CD4-positive, alpha-beta T cell (primary cell): Measurements from ENCODE around the gene GPATCH2L. TPM values are rescaled to one million over a fixed set of nuclear protein-coding genes. Genes with fewer than 3 reads are reported as not detected.

Experiments used
- ATAC-seq: fragments of 200-7000 bp; cut with Tn5 transposase; one replicate; pipeline ENCODE4 v1.10.0; 2022; ENCODE audit warnings: mild to moderate bottlenecking; ENCODE audit not compliant: poor library complexity
- CTCF ChIA-PET: fragments of 350-600 bp; sonication (Branson Sonifier 250); formaldehyde crosslinking; loops from one replicate; lab custom pipeline; 2021; ENCODE audit warnings: antibody characterized with exemption, inconsistent platforms; lab: Charles Lee
- POLR2A ChIA-PET: fragments of 350-600 bp; sonication (Branson Sonifier 250); formaldehyde crosslinking; loops from one replicate; lab custom pipeline; 2021; ENCODE audit warnings: antibody characterized with exemption, inconsistent platforms; lab: Charles Lee
- DNase-seq, 14 experiments: peaks; one replicate each; pipeline ENCODE4 v3.0.0-alpha.2; 2013 to 2020; ENCODE audit warnings: mixed read lengths in 2 of 14
- H3K27ac ChIP-seq, 2 donors: one replicate each; pipeline versions ENCODE4 v1.5.1 to v1.7.0; 2013; ENCODE audit warnings: low read length in 2 of 2, low read depth in 1 of 2, mild to moderate bottlenecking in 1 of 2
- H3K27me3 ChIP-seq, 2 experiments: 1 replicate in 1 of 2; 2 replicates in 1 of 2; pipeline versions ENCODE4 v1.6.1 to v1.7.0; 2013; ENCODE audit warnings: low read length in 2 of 2, control low read depth in 1 of 2, mild to moderate bottlenecking in 1 of 2, moderate library complexity in 1 of 2; ENCODE audit not compliant: insufficient read depth in 2 of 2, control insufficient read depth in 1 of 2
- H3K36me3 ChIP-seq: one replicate; pipeline ENCODE4 v1.6.1; 2013; ENCODE audit warnings: low read length, control low read depth; ENCODE audit not compliant: insufficient read depth
- H3K4me1 ChIP-seq: one replicate; pipeline ENCODE4 v1.6.1; 2013; ENCODE audit warnings: low read length, control low read depth; ENCODE audit not compliant: insufficient read depth
- H3K4me3 ChIP-seq: one replicate; pipeline ENCODE4 v1.5.1; 2013; ENCODE audit warnings: mild to moderate bottlenecking, low read length, moderate library complexity
- H3K9me3 ChIP-seq, 2 experiments: 1 replicate in 1 of 2; 2 replicates in 1 of 2; pipeline versions ENCODE4 v1.6.1 to v1.7.0; 2013; ENCODE audit warnings: low read length in 2 of 2, mild to moderate bottlenecking in 2 of 2, control low read depth in 1 of 2, moderate library complexity in 1 of 2; ENCODE audit not compliant: control insufficient read depth in 1 of 2, insufficient read depth in 1 of 2
- H3K27ac Mint-ChIP-seq: one replicate; pipeline ENCODE4 v1.8.0; 2020; ENCODE audit warnings: mixed read lengths
- H3K27me3 Mint-ChIP-seq: one replicate; pipeline ENCODE4 v1.8.0; 2021; ENCODE audit warnings: mixed read lengths
- H3K36me3 Mint-ChIP-seq: one replicate; pipeline ENCODE4 v1.8.0; 2021; ENCODE audit warnings: low read depth, mixed read lengths
- H3K4me1 Mint-ChIP-seq: one replicate; pipeline ENCODE4 v1.8.0; 2021; ENCODE audit warnings: low read depth, mixed read lengths
- H3K4me3 Mint-ChIP-seq: one replicate; pipeline ENCODE4 v1.8.0; 2020; ENCODE audit warnings: mild to moderate bottlenecking, mixed read lengths
- H3K9me3 Mint-ChIP-seq: one replicate; pipeline ENCODE4 v1.8.0; 2020; ENCODE audit warnings: mixed read lengths
- CTCF ChIP-seq: fragments of 200-600 bp; IDR thresholded peaks from one replicate; pipeline ENCODE4 v1.8.0; 2022; ENCODE audit warnings: antibody characterized with exemption, mild to moderate bottlenecking
- intact Hi-C, 2 experiments: fragments of 100-400 bp; cut with DNase I in 1 of 2; cut with micrococcal nuclease in 1 of 2; formaldehyde crosslinking; loops; one replicate each; pipeline versions ENCODE4 v1.15.1 to v1.9.0; 2023 to 2025; cut with DNase I, micrococcal nuclease
- total RNA-seq, 174 experiments: library from RNA in 2 of 174; stranded (reverse) in 2 of 174; gene quantifications; one replicate each; pipeline ENCODE4 v1.2.3 and lab custom pipeline; 2021 to 2026

GPATCH2L gene
- total RNA-seq, 2 experiments from 2014 or later: 56.0 to 61.5 TPM

DNA sequence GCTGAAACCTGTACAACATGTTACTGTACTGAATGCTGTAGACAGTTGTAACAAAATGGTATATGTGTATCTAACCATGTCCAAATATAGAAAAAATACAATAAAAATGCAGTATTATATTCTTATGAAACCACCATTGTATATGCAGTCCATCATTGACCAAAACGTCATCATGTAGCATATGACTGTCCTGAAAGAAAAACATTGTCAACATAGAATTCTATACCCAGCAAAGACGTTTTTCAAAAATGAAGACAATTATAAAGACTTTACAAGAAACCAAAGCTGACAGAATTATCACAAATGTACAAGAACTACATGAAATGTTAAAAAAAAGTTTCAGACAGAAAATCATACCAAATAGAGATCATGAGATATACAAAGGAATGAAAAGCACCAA, 8.1 kb upstream of the GPATCH2L start:
- H3K27me3 Mint-ChIP-seq: peaks cover 34% of the 10 kb centered on the region
- no peak for DNase-seq
- Histone ChIP-seq H3K4me1 (peaks cover under 1% of the 10 kb centered on the region), H3K4me3 (no peak overlapping the region), H3K27me3 (peaks cover 24 to 29% of the 10 kb centered on the region in 2 experiments), H3K9me3 (peaks cover 24 to 27% of the 10 kb centered on the region in 2 experiments), H3K27ac (no peak overlapping the region), H3K36me3 (no peaks in the 10 kb centered on the region)
- H3K4me1 Mint-ChIP-seq: no peaks in the 10 kb centered on the region
- H3K9me3 Mint-ChIP-seq: peaks cover 21% of the 10 kb centered on the region
- intact Hi-C loops: no loop called here
- ChIA-PET POLR2A (no interaction called here), CTCF (no interaction called here)
- no peaks in the 10 kb centered on the region for H3K36me3 Mint-ChIP-seq
- TF ChIP-seq CTCF: no peak
- no peak overlapping the region for H3K27ac Mint-ChIP-seq
- ATAC-seq: no peak
- H3K4me3 Mint-ChIP-seq: no peak overlapping the region

DNA sequence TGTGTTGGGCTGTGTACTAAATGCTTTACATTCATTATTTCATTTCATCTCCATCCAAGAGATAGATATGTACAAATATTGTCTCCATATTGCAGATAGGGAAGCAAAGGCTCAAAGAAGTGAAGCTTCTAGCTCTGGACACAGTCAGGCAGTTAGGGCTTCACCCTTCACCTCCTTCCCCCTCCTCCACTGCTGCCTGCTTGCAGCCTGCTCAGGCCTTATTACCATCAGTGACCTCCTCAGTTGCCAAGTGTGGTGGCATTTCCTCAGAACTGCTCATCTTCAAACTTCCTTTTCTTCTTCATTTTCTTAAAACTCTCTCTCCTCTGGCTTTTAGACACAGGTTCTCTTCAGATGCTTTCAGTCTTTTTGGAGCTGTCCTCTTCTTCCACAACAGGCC, 4.7 kb upstream of the GPATCH2L start:
- Mint-ChIP-seq H3K9me3 (peaks cover 21% of the 10 kb centered on the region), H3K36me3 (peaks cover 7% of the 10 kb centered on the region), H3K27me3 (peaks cover 6% of the 10 kb centered on the region), H3K4me1 (peaks cover 11% of the 10 kb centered on the region), H3K27ac (no peak overlapping the region), H3K4me3 (no peak overlapping the region)
- no peak overlapping the region for H3K27ac ChIP-seq
- no peak for ATAC-seq
- no peak for DNase-seq
- H3K9me3 ChIP-seq: peaks cover 12 to 26% of the 10 kb centered on the region in 2 experiments
- TF ChIP-seq CTCF: no peak
- H3K27me3 ChIP-seq: peaks cover 3 to 5% of the 10 kb centered on the region in 2 experiments
- CTCF ChIA-PET: no interaction called here
- no peaks in the 10 kb centered on the region for H3K36me3 ChIP-seq
- H3K4me3 ChIP-seq: no peak overlapping the region
- POLR2A ChIA-PET: no interaction called here
- intact Hi-C loops: no loop called here
- peaks cover 9% of the 10 kb centered on the region for H3K4me1 ChIP-seq

DNA sequence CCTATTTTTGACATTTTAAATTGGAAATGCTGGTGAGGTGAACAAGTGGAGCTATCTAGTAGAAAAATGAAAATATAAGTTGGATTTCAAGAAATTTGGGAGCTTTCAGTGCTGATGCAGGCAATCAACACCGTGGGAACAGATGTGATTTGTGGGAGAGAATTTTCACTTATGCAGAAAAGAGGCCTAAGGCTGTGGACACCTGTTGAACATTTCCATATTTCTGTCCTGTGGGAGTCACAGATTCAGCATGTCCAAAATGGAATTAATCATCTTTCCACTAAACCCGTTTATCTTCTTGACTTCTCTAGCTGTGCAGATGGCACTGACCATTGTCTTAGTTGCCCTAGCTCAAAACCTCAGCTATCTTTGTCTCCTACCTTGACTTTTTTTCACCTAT, 2.5 kb upstream of the GPATCH2L start:
- Mint-ChIP-seq H3K9me3 (peaks cover 11% of the 10 kb centered on the region), H3K36me3 (peaks cover 25% of the 10 kb centered on the region), H3K27ac (no peak overlapping the region), H3K4me3 (no peak overlapping the region), H3K27me3 (peaks cover 3% of the 10 kb centered on the region), H3K4me1 (peaks cover 33% of the 10 kb centered on the region)
- intact Hi-C loops: no loop called here
- H3K9me3 ChIP-seq: peaks cover 4 to 6% of the 10 kb centered on the region in 2 experiments
- H3K36me3 ChIP-seq: peaks cover under 1% of the 10 kb centered on the region
- peaks cover 25% of the 10 kb centered on the region for H3K4me1 ChIP-seq
- H3K27me3 ChIP-seq: peaks cover 2 to 5% of the 10 kb centered on the region in 2 experiments
- CTCF ChIA-PET: interaction anchor here (0.7 kb wide), 1 partner anchor 1074 kb away, joined by 5 read pairs; no protein-coding TSS in a partner anchor
- H3K4me3 ChIP-seq: no peak overlapping the region
- POLR2A ChIA-PET: interaction anchor here (0.6 kb wide), 1 partner anchor 165 kb away, joined by 4 read pairs; no protein-coding TSS in a partner anchor
- no peak for TF ChIP-seq CTCF
- DNase-seq: no peak
- no peak overlapping the region for H3K27ac ChIP-seq
- no peak for ATAC-seq
